T47D (cell line): ENCODE measurements around the gene NIPBL.
A peak's percentile ranks its signal among the peaks of the same experiment; 100 is the strongest.
"Not testable (repeated sequence)": the region's sequence is repeated elsewhere in the genome, so short reads cannot be mapped to it uniquely, and the experiment has no call there.

Experiments used
- DNase-seq, 2 experiments: peaks; one replicate each; pipeline versions ENCODE4 v3.0.0 to v3.0.0-alpha.2; 2011 to 2012; ENCODE audit warnings: low read depth in 1 of 2, low spot score in 1 of 2
- JUND ChIP-seq: IDR thresholded peaks from 2 replicates; pipeline ENCODE4 v1.6.1; 2012; ENCODE audit warnings: low read depth
- in situ Hi-C: cut with HindIII; loops from 2 replicates; pipeline ENCODE4 v1.10.0; 2016; ENCODE audit warnings: low sequenced_read_pairs, low pct_unique_long_range_greater_than_20kb

The NIPBL gene

DNA sequence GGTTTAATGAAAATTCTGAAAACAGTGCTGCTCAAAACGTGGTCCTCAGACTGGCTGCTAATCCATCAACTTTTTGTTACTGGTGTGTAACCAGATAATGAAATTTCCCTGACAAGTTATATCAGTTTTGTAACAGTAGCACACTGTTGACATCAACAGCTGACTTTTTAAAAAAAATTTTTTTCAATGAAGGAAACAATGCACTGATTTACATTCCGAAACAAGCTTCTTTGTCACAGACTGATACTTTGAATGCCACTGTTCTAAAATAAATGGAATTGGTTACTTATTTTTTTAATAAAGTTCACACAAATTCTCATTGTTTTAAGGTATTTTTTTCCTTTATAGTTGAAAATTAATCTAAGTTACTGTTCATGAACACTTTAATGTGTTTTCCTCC lies 169.1 kb downstream of the NIPBL start:
- in situ Hi-C loops: no loop called here
- no peak for TF ChIP-seq JUND
- no peak for DNase-seq

DNA sequence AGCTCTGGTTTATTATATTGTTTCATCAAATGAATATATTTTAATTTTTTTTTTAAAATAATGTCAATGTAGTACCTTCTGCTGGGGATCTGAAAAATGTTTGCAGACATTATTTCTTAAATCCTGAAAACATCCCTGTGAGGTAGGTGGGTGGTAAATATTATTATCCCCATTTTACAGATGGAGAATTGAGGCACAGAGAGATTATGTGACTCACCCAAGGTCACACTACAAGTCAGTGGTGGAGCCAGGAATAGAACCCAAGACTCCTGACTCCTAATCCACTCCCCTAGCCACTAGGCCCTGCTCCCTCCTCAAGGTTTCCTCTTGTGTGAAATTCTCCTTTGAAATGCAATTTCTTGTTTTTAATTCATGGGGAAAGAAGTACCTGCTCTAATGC lies 171.4 kb downstream of the NIPBL start:
- no peak for TF ChIP-seq JUND
- no peak for DNase-seq
- in situ Hi-C loops: no loop called here

- DNase-seq: no peak
- no peak for TF ChIP-seq JUND
- in situ Hi-C loops: no loop called here
Observed at GRCh38 chr5:37054391-37054790, 177.8 kb downstream of the NIPBL start.

- in situ Hi-C loops: no loop called here
- no peak for DNase-seq
- TF ChIP-seq JUND: no peak
Observed at GRCh38 chr5:37055383-37055990, 178.9 kb downstream of the NIPBL start.

- in situ Hi-C loops: no loop called here
- no peak for TF ChIP-seq JUND
- DNase-seq: no peak
Observed at GRCh38 chr5:37056762-37057161, 180.2 kb downstream of the NIPBL start.

GRCh38 chr5:37060030-37060429 lies 183.5 kb downstream of the NIPBL start:
- no peak for DNase-seq
- in situ Hi-C loops: no loop called here
- TF ChIP-seq JUND: no peak

DNA sequence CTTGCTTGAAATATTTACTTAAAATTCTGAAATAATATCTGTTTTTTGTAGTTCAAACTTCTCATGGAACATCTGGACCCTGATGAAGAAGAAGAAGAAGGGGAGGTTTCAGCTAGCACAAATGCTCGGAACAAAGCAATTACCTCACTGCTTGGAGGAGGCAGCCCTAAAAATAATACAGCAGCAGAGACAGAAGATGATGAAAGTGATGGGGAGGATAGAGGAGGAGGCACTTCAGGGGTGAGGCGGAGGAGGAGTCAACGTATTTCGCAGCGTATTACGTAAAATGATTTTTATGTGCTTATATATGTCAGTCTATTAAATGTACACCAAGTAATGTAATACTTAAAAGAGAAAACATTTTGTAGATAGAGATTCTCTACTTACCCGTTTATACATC lies 187.2 kb downstream of the NIPBL start:
- no peak for DNase-seq
- TF ChIP-seq JUND: no peak
- in situ Hi-C loops: no loop called here

GRCh38 chr5:37064442-37064841 lies 187.9 kb downstream of the NIPBL start:
- no peak for DNase-seq
- no peak for TF ChIP-seq JUND
- in situ Hi-C loops: no loop called here

DNA sequence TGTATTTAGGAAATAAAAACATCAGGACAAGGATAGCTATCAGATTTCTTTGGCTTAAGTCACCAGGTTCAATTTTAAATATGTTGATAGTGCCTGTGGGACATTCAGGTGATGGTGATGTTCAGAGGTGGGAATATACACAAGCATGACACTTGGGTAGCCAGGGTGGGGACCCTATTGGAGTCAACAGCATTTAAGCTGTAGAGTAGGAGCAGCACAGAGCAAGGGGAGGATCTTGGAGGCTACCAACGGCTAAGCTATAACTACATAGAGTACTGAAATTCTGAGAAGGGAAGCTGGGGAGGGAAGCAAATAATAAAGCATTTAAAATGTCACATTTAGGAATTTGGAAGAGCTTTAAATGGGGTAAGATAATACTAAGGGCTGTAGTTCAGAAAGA lies 194.9 kb downstream of the NIPBL start:
- no peak for DNase-seq
- in situ Hi-C loops: no loop called here
- TF ChIP-seq JUND: no peak

- in situ Hi-C loops: no loop called here
- DNase-seq: peak in 1 of 2 experiments; percentile 14
- no peak for TF ChIP-seq JUND
Observed at GRCh38 chr5:37071901-37072581, 195.5 kb downstream of the NIPBL start.

DNA sequence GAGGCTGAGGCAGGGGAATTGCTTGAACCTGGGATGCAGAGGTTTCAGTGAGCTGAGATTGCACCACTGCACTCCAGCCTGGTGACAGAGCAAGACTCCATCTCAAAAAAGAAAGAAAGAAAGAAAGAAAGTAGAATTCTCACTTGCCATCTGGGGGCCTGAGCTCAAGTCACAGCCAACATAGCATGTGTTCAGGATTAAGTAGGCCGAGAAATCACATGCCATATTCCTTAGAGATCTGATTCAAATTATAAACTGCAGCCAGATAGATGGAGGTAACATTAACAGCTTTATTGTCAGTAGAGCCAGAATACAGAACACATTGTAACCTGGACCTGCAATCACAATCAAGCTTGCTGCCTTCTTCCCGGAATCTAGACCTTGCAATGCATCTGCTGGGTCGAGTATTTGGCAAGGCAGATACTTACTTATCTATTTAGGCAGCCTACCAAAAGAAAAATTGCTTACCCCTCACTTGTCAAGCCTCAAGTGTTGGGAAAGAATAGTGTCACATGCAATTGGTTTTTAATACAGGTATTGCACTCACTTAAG lies 198.9 kb downstream of the NIPBL start:
- TF ChIP-seq JUND: no peak
- in situ Hi-C loops: no loop called here
- no peak for DNase-seq

GRCh38 chr5:37077146-37077545 lies 200.6 kb downstream of the NIPBL start:
- TF ChIP-seq JUND: no peak
- in situ Hi-C loops: no loop called here
- DNase-seq: no peak

GRCh38 chr5:37080697-37081096 lies 204.1 kb downstream of the NIPBL start:
- DNase-seq: no peak
- in situ Hi-C loops: no loop called here
- TF ChIP-seq JUND: no peak

- DNase-seq, in situ Hi-C loops: not testable (repeated sequence)
Observed at GRCh38 chr5:37082977-37083376, 206.4 kb downstream of the NIPBL start.

GRCh38 chr5:37086026-37086425 lies 209.5 kb downstream of the NIPBL start:
- in situ Hi-C loops, DNase-seq: not testable (repeated sequence)
